HG03066 (cell line): Measurements from ENCODE around the gene ATG4A.

ENCODE experiments used
- ATAC-seq: cut with Tn5 transposase; IDR thresholded peaks from one replicate; pipeline ENCODE4 v1.9.1; 2021; ENCODE audit warnings: low read depth; ENCODE audit not compliant: unreplicated experiment

The ATG4A gene

DNA sequence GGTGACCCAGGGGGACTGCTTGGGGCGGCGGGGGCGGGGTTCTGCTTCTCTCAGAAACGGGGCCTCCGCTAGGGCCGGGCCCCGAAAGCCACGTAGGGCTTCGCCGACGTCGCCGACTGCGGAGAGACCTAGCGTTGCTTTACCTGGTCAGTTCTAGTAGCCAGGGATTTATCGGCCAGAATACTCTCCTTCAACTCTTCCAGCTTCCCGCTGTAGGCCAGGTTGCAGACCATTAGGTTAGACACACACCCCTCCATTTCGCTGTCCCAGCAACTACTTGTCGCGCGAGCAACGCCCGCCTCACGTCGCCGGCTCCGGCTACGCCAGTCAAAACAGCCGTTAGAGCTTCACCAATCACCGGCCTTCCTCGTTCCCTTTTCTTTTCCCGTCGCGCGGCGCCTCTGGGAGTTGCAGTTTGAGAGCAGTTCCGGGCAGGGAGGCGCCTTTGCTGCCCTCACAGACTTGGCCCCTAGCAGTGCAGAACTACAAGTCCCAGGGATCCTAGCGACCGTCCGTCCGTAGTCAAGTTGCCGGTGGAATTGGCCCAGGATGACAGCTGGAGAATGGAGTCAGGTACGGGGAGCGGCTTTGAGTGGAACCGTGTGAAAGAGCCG is at the start of gene ATG4A, which contains the start of gene PSMD10:
Gene ATG4A, plus strand, starts transcription at position 515 of the 614 bp plus-strand sequence. Its CDS starts 49 bp downstream, at position 564.
Gene PSMD10, minus strand, starts transcription at position 279 of the 614 bp plus-strand sequence. Its CDS starts 22 bp downstream, at position 257.
- ATAC-seq = peak; percentile 96

GRCh38 chrX:108044554-108045256 is 46.9 kb upstream of the ATG4A start, which contains the start of gene VSIG1:
Gene VSIG1, plus strand, starts transcription at chrX:108045065. Its CDS starts 66 bp downstream, at chrX:108045131.
- ATAC-seq = no peak

GRCh38 chrX:108049649-108050048 is 41.9 kb upstream of the ATG4A start:
- no peak for ATAC-seq

GRCh38 chrX:108053218-108053617 is 38.4 kb upstream of the ATG4A start:
- ATAC-seq = no peak

GRCh38 chrX:108055546-108055945 is 36.0 kb upstream of the ATG4A start:
- ATAC-seq = no peak

DNA sequence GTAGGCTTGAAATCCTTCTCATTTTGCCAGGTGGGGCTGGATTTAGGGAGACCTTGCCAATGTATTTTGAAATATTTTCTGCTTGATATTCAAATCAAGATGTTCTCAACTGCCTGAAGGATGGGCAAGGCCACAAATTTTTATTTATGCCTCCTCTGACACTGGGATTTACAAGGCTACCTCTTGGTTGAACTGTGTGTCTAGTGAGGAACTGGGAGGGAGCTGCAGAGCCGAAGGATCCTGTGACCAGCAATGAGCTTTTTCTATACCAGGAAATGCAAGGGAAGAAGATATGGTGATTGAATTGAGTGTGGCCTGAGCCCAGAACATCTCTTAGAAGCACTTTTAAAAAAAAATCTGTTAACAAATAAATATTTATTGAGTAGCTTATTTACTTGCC is 31.8 kb upstream of the ATG4A start:
- no peak for ATAC-seq

- no peak for ATAC-seq
Measured at GRCh38 chrX:108064001-108064400, 27.6 kb upstream of the ATG4A start.

GRCh38 chrX:108064613-108065012 is 27.0 kb upstream of the ATG4A start:
- no peak for ATAC-seq

- no peak for ATAC-seq
Measured at GRCh38 chrX:108068121-108068520, 23.5 kb upstream of the ATG4A start.

DNA sequence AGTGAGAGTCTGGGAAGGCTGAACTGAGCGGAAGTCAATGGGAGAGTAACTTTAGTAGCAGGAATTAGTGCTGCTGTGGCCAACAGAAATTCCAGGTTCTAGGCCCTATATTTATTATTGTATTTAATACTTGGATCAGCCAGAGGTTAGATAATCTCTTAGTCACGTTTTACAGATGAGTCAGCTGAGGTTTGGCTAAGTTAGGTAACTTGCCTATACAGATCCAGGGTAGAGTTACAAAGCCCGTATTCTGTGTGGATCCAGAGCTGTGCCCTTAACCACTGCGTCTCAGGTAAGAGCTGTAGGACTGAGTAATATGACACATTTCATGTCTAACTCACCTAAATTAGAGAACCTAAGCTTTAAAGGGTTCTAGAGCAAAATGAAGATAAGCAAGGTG is 20.7 kb upstream of the ATG4A start:
- ATAC-seq = no peak

DNA sequence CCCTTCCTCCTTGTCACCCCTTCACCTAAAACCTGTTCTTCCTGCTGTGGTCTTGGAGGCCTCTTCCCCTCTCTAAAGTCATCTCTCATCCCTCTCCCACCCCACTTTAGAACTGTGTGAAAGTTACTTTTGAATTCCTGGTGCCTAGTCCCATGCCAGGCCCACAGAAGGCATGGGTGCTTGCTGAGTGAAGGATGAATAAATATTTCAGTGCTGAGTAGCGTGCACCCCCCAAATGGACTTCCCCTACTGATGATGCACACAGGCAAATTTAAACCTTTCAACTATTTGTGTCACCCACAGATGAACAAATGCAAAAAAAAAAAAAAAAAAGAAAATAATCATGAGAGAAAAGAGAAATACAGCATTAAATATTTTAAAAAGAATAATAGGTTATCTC is 20.0 kb upstream of the ATG4A start:
- ATAC-seq = no peak

- ATAC-seq = no peak
Measured at GRCh38 chrX:108072746-108073145, 18.8 kb upstream of the ATG4A start.

DNA sequence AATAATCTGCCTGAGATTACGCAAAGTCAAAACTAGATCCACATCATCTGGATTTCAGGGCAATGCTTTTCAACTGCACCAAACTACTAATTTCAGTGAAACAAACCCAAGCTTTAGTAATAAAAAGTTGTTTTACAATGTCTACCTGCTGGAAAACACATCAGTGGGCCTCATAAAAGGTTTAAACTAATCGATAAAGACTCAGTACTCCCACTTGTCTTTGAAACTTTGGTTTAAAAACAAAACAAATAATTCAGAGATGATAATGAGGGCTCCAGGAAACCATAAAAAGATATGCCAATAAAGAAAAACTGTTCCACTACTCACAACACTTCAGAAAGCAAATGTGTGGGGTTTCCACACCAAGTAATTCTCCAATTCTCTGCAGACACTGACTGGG is 10.5 kb upstream of the ATG4A start:
- ATAC-seq = no peak

- no peak for ATAC-seq
Measured at GRCh38 chrX:108087792-108088191, 3.8 kb upstream of the ATG4A start.

DNA sequence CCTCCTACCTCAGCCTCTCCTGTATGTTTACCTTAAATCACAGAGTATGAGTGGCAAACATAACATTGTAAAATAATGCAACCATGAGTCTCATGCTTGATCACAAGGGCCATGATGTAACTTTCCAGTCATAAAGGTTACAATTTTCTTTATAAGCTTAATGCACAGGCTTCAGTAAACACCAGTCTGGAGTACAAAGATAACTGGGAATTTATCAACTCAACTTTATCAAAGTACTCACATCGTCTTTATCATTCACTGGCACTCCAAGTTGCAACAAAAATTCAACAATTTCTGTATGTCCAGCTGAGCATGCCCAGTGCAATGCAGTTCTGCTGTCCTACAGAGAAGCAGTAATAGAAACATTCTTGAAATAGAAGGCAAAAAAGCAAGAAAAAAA is 3.1 kb upstream of the ATG4A start:
- no peak for ATAC-seq

GRCh38 chrX:108090491-108091263 is 901 bp upstream of the ATG4A start:
- ATAC-seq = peak; percentile 1

- peak; percentile 41 for ATAC-seq
Measured at GRCh38 chrX:108091878-108092291, 307 bp downstream of the ATG4A start.

GRCh38 chrX:108097380-108097779 is 5.8 kb downstream of the ATG4A start:
- no peak for ATAC-seq

- ATAC-seq = no peak
Measured at GRCh38 chrX:108105473-108105872, 13.9 kb downstream of the ATG4A start.

DNA sequence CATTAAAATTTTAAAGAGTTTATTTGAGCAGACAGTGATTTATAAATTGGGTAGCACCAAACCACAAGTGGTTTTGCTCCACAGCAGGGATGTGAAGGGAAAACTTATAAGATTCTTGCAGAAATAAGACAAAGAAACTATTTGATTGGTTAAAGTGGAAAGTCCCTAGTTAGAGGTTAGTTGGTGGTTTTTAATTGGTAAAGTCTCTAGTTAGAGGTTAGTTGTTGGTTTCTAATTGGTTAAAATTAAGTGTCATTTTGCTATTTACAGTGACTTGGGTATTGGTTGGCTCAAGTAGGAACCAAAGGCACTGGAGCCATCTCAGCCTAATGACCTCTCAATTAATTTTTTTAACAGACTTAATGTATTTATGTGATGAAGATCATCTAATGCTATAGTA is 23.0 kb downstream of the ATG4A start:
- no peak for ATAC-seq

DNA sequence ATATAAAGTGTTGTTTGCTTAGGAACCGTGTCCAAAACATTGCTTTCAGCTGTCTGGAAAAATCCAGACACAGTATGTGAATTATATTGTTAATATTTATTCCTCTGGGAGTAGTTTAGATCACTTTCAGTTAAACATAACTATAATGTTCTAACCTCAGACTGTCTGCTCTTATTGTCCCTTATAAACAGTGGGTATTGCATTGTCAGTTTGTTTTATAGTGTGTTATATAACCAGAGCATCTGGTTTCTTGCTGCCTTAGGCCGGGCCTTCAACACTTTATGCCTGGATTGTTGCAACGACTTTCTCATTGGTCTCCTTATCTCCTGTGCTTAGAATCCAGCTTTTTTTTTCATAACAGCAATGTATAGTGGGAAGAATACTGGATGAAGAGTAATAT is 26.4 kb downstream of the ATG4A start:
- no peak for ATAC-seq
